HEK293 (cell line): ENCODE measurements around the gene TMEM123.

Source experiments
- CTCF ChIP-seq: fragments of 450-650 bp; formaldehyde crosslinking; IDR thresholded peaks from 2 replicates; pipeline ENCODE4 v1.5.1; 2016; ENCODE audit warnings: missing biosample characterization, missing genetic modification characterization
- KLF9 ChIP-seq: fragments of 450-650 bp; formaldehyde crosslinking; IDR thresholded peaks from 2 replicates; pipeline ENCODE4 v1.5.1; 2016; ENCODE audit warnings: missing biosample characterization, missing genetic modification characterization, low read depth
- PRDM1 ChIP-seq: fragments of 450-650 bp; formaldehyde crosslinking; IDR thresholded peaks from 2 replicates; pipeline ENCODE4; 2016; ENCODE audit warnings: missing biosample characterization, missing genetic modification characterization
- ZBTB21 ChIP-seq: fragments of 450-650 bp; formaldehyde crosslinking; IDR thresholded peaks from 2 replicates; pipeline ENCODE4 v1.5.1; 2017; ENCODE audit warnings: missing biosample characterization, missing genetic modification characterization
- ZEB2 ChIP-seq: fragments of 450-650 bp; formaldehyde crosslinking; IDR thresholded peaks from 2 replicates; pipeline ENCODE4 v1.5.1; 2016; ENCODE audit warnings: missing biosample characterization, missing genetic modification characterization
- ZNF155 ChIP-seq: fragments of 450-650 bp; formaldehyde crosslinking; IDR thresholded peaks from 2 replicates; pipeline ENCODE4 v1.5.1; 2016; ENCODE audit warnings: missing biosample characterization, missing genetic modification characterization
- ZNF701 ChIP-seq: fragments of 450-650 bp; formaldehyde crosslinking; IDR thresholded peaks from 2 replicates; pipeline ENCODE4 v1.5.1; 2016; ENCODE audit warnings: missing biosample characterization, missing genetic modification characterization
- ZSCAN30 ChIP-seq: fragments of 450-650 bp; IDR thresholded peaks from 2 replicates; pipeline ENCODE4 v1.5.1; 2018; ENCODE audit warnings: missing biosample characterization, mild to moderate bottlenecking, missing genetic modification characterization, moderate library complexity

GRCh38 chr11:102429691-102430090 is 22.9 kb downstream of the TMEM123 start:
- TF ChIP-seq ZSCAN30 (no peak), ZNF701 (tag by site-specific recombination) (no peak), CTCF (tag by site-specific recombination) (no peak), KLF9 (tag by site-specific recombination) (no peak), ZNF155 (tag by site-specific recombination) (no peak), PRDM1 (tag by site-specific recombination) (no peak), ZEB2 (tag by site-specific recombination) (no peak), ZBTB21 (tag by site-specific recombination) (no peak)
